ENCODE data around the gene LRRC43. TPM values are rescaled to one million over a fixed set of nuclear protein-coding genes. Genes with fewer than 3 reads are reported as not detected.

The LRRC43 gene
- total RNA-seq, 1 experiment from 2014 or later, result 0.22 TPM

GRCh38 chr12:122161682-122162081, 21.2 kb upstream of the LRRC43 start (continued):
- TF ChIP-seq E2F5 (CRISPR knock-in tag; IDR thresholded peaks at IDR 0.05), result no peak
- no peak for TF ChIP-seq JUN (CRISPR knock-in tag; IDR thresholded peaks at IDR 0.05)
- no peak for TF ChIP-seq ZBTB43 (CRISPR knock-in tag; IDR thresholded peaks at IDR 0.05)
- no peak for TF ChIP-seq ZNF671 (CRISPR knock-in tag; IDR thresholded peaks at IDR 0.05)
- TF ChIP-seq CDX4 (CRISPR knock-in tag; IDR thresholded peaks at IDR 0.05; ENCODE audit: borderline replicate concordance), result no peak
- TF ChIP-seq ELF4 (CRISPR knock-in tag; IDR thresholded peaks at IDR 0.05; ENCODE audit: low read depth), result no peak
- no peak for TF ChIP-seq NFYB (CRISPR knock-in tag; conservative IDR thresholded peaks at IDR 0.05; ENCODE audit: low read depth)
- no peak for TF ChIP-seq ARID4B (CRISPR knock-in tag; IDR thresholded peaks at IDR 0.05; ENCODE audit: borderline replicate concordance)
- TF ChIP-seq ZNF281 (CRISPR knock-in tag; IDR thresholded peaks at IDR 0.05), result no peak
- no peak for TF ChIP-seq STAT6 (CRISPR knock-in tag; conservative IDR thresholded peaks at IDR 0.05; ENCODE audit: low read depth)
- no peak for TF ChIP-seq ZNF416 (CRISPR knock-in tag; IDR thresholded peaks at IDR 0.05)
- TF ChIP-seq PRRX2 (CRISPR knock-in tag; IDR thresholded peaks at IDR 0.05), result no peak

GRCh38 chr12:122162976-122163375, 19.9 kb upstream of the LRRC43 start:
- no peaks in the 10 kb centered on the region for H3K36me3 Mint-ChIP-seq
- POLR2A ChIA-PET, result no interaction called here
- CTCF ChIA-PET, result interaction anchor here (0.6 to 0.7 kb wide), 2 partner anchors 13 to 1534 kb away, joined by 3 read pairs; no protein-coding TSS in a partner anchor
- no peaks in the 10 kb centered on the region for H3K27me3 Mint-ChIP-seq (ENCODE audit: low read depth)
- H3K9me3 Mint-ChIP-seq, result no peaks in the 10 kb centered on the region
- H3K27ac Mint-ChIP-seq, result no peak overlapping the region
- no peak for ATAC-seq
- 0 out of 2 replicates have a peak, but pooled peaks cover 2% of the 10 kb centered on the region for H3K4me1 Mint-ChIP-seq
- no peak overlapping the region for H3K4me3 Mint-ChIP-seq
- no peak for DNase-seq (ENCODE audit: low spot score)
- TF ChIP-seq FOXK1 (CRISPR knock-in tag; IDR thresholded peaks at IDR 0.05) (no peak), ZNF232 (CRISPR knock-in tag; IDR thresholded peaks at IDR 0.05) (no peak), STAT6 (CRISPR knock-in tag; conservative IDR thresholded peaks at IDR 0.05; ENCODE audit: low read depth) (no peak), CBFB (CRISPR knock-in tag; IDR thresholded peaks at IDR 0.05; ENCODE audit: low read depth) (no peak), E2F1 (CRISPR knock-in tag; IDR thresholded peaks at IDR 0.05) (no peak), ZNF512 (CRISPR knock-in tag; IDR thresholded peaks at IDR 0.05; ENCODE audit: borderline replicate concordance) (no peak)
